CD14-positive monocyte (primary cell): ENCODE measurements around the gene RYR3. TPM values are rescaled to one million over a fixed set of nuclear protein-coding genes. Genes with fewer than 3 reads are reported as not detected.

ENCODE experiments used
- DNase-seq, 3 donors: peaks; one replicate each; pipeline ENCODE4 v3.0.0-alpha.2; 2011 to 2022
- H2AFZ ChIP-seq: 2 replicates; pipeline ENCODE4 v1.6.0; 2012; ENCODE audit warnings: mild to moderate bottlenecking, low read depth, low read length, inconsistent platforms; ENCODE audit not compliant: insufficient read depth, poor library complexity, severe bottlenecking
- H3K27ac ChIP-seq, 2 donors: 1 replicate in 1 of 2; 2 replicates in 1 of 2; pipeline ENCODE4 v1.5.1; 2012 to 2013; ENCODE audit warnings: low read length in 2 of 2, control low read depth in 1 of 2, inconsistent platforms in 1 of 2, low read depth in 1 of 2, mild to moderate bottlenecking in 1 of 2
- H3K27me3 ChIP-seq, 2 donors: one replicate each; pipeline versions ENCODE4 v1.6.0 to v1.6.1; 2011 to 2013; ENCODE audit warnings: low read length in 2 of 2; ENCODE audit not compliant: control insufficient read depth in 2 of 2, insufficient read depth in 2 of 2
- H3K36me3 ChIP-seq, 2 donors: replicated peaks in 1 of 2; 1 replicate in 1 of 2; 2 replicates in 1 of 2; pipeline versions ENCODE4 v1.5.1 to v1.6.1; 2012 to 2013; ENCODE audit warnings: low read length in 2 of 2, control low read depth in 1 of 2, inconsistent platforms in 1 of 2, mild to moderate bottlenecking in 1 of 2; ENCODE audit not compliant: insufficient read depth in 2 of 2, control insufficient read depth in 1 of 2
- H3K4me1 ChIP-seq, 2 donors: 1 replicate in 1 of 2; 2 replicates in 1 of 2; pipeline versions ENCODE4 v1.5.1 to v1.6.1; 2012 to 2013; ENCODE audit warnings: low read length in 2 of 2, control low read depth in 1 of 2, inconsistent platforms in 1 of 2, mild to moderate bottlenecking in 1 of 2, moderate library complexity in 1 of 2; ENCODE audit not compliant: insufficient read depth in 2 of 2, control insufficient read depth in 1 of 2
- H3K4me2 ChIP-seq: replicated peaks from 2 replicates; pipeline ENCODE3; 2012; ENCODE audit warnings: low read length, moderate library complexity, mild to moderate bottlenecking; ENCODE audit not compliant: poor library complexity, severe bottlenecking; ENCODE audit errors: extremely low read depth
- H3K4me3 ChIP-seq, 3 experiments: fragments of 200-600 bp in 1 of 3; sonication (generic) in 1 of 3; replicated peaks in 1 of 3; 1 replicate in 2 of 3; 2 replicates in 1 of 3; pipeline ENCODE4 v1.5.1; 2011 to 2013; ENCODE audit warnings: low read length in 3 of 3, mild to moderate bottlenecking in 3 of 3, control low read depth in 2 of 3, low read depth in 2 of 3, inconsistent platforms in 1 of 3, moderate library complexity in 1 of 3
- H3K79me2 ChIP-seq: 2 replicates; pipeline ENCODE4 v1.6.0; 2012; ENCODE audit warnings: mild to moderate bottlenecking, control low read depth, inconsistent platforms, low read length, moderate library complexity; ENCODE audit not compliant: insufficient read depth
- H3K9ac ChIP-seq: 2 replicates; pipeline ENCODE4 v1.6.0; 2017; ENCODE audit warnings: low read length, mild to moderate bottlenecking; ENCODE audit not compliant: insufficient read depth, poor library complexity, severe bottlenecking
- H3K9me3 ChIP-seq, 2 donors: replicated peaks in 1 of 2; 1 replicate in 1 of 2; 2 replicates in 1 of 2; pipeline versions ENCODE4 v1.5.1 to v1.6.1; 2012 to 2013; ENCODE audit warnings: low read length in 2 of 2, control low read depth in 1 of 2; ENCODE audit not compliant: control insufficient read depth in 1 of 2, insufficient read depth in 1 of 2
- H4K20me1 ChIP-seq: 2 replicates; pipeline ENCODE4 v1.6.0; 2012; ENCODE audit warnings: mild to moderate bottlenecking, low read length, control low read depth, moderate library complexity; ENCODE audit not compliant: insufficient read depth
- H3K27ac Mint-ChIP-seq, 7 donors: one replicate each; pipeline ENCODE4 v1.8.0; 2020; ENCODE audit warnings: mild to moderate bottlenecking in 7 of 7, mixed read lengths in 7 of 7, moderate library complexity in 6 of 7, inconsistent platforms in 2 of 7
- H3K27me3 Mint-ChIP-seq, 3 donors: one replicate each; pipeline ENCODE4 v1.8.0; 2021 to 2022; ENCODE audit warnings: low read depth in 3 of 3, mild to moderate bottlenecking in 3 of 3, mixed read lengths in 3 of 3, moderate library complexity in 3 of 3, inconsistent platforms in 1 of 3
- H3K36me3 Mint-ChIP-seq, 2 donors: one replicate each; pipeline ENCODE4 v1.8.0; 2020; ENCODE audit warnings: mixed read lengths in 2 of 2, inconsistent platforms in 1 of 2, mild to moderate bottlenecking in 1 of 2
- H3K4me1 Mint-ChIP-seq: one replicate; pipeline ENCODE4 v1.8.0; 2020; ENCODE audit warnings: mild to moderate bottlenecking, mixed read lengths
- H3K4me3 Mint-ChIP-seq, 2 donors: one replicate each; pipeline ENCODE4 v1.8.0; 2020; ENCODE audit warnings: mild to moderate bottlenecking in 2 of 2, mixed read lengths in 2 of 2, moderate library complexity in 1 of 2
- H3K9me3 Mint-ChIP-seq, 7 donors: one replicate each; pipeline ENCODE4 v1.8.0; 2020 to 2022; ENCODE audit warnings: mixed read lengths in 7 of 7, mild to moderate bottlenecking in 6 of 7, moderate library complexity in 6 of 7, inconsistent platforms in 2 of 7
- WGBS: methylation state at CpG from one replicate; pipeline ENCODE4 v1.1.5; 2013; ENCODE audit warnings: missing lambda C conversion rate; ENCODE audit not compliant: insufficient coverage; 5-methylcytosine and 5-hydroxymethylcytosine counted together
- intact Hi-C, 2 donors: fragments of 100-400 bp; cut with micrococcal nuclease; formaldehyde crosslinking; loops; one replicate each; pipeline versions ENCODE4 v1.15.0 to v1.15.1; 2023
- polyA plus RNA-seq, 3 donors: library from polyadenylated mRNA; depleted of rRNA in 1 of 3; unstranded in 2 of 3; stranded (reverse) in 1 of 3; fragments of 300-500 nt in 2 of 3; fragments of >200 nt in 1 of 3; fragmentation: Illumina TruSeq in 2 of 3; gene quantifications; 1 replicate in 2 of 3; 2 replicates in 1 of 3; pipeline ENCODE4 v1.2.3, GENCODE V29; 2012 to 2021
- TF ChIP-seq, protein P1 (sequence below): fragments of 200-600 bp; IDR thresholded peaks from one replicate; pipeline ENCODE4 v1.8.0; 2022; ENCODE audit warnings: antibody characterized with exemption, mild to moderate bottlenecking

RYR3 gene
- polyA plus RNA-seq, 3 donors: not detected

DNA sequence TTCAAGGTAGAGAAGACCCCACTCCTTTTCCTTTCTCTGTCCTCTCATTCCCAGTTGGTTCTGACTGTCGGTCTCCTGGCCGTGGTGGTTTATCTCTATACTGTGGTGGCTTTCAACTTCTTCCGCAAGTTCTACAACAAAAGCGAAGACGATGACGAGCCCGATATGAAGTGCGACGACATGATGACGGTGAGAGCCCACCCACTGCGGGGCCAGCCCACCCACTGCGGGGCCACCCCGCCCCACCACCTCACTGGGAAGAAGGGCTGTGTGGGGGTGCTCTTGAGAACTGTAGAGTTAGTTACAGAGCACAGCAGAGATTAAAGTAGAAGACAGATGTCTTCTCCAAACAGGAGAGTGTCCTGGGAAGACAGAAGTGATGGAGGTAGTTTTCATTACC, 547.0 kb downstream of the RYR3 start:
- H4K20me1 ChIP-seq: no peaks in the 10 kb centered on the region
- H3K27me3 Mint-ChIP-seq: peaks cover 0 to 4% (median 2%) of the 10 kb centered on the region in 3 donors
- 100% methylated on average over 9 of the region's 13 CpGs for WGBS
- H3K9me3 Mint-ChIP-seq: no peaks in the 10 kb centered on the region
- intact Hi-C loops: no loop called here
- no peak overlapping the region for H3K4me3 ChIP-seq
- DNase-seq: no peak
- no peak overlapping the region for H2AFZ ChIP-seq
- no peaks in the 10 kb centered on the region for H3K9me3 ChIP-seq
- TF ChIP-seq, protein P1, sequence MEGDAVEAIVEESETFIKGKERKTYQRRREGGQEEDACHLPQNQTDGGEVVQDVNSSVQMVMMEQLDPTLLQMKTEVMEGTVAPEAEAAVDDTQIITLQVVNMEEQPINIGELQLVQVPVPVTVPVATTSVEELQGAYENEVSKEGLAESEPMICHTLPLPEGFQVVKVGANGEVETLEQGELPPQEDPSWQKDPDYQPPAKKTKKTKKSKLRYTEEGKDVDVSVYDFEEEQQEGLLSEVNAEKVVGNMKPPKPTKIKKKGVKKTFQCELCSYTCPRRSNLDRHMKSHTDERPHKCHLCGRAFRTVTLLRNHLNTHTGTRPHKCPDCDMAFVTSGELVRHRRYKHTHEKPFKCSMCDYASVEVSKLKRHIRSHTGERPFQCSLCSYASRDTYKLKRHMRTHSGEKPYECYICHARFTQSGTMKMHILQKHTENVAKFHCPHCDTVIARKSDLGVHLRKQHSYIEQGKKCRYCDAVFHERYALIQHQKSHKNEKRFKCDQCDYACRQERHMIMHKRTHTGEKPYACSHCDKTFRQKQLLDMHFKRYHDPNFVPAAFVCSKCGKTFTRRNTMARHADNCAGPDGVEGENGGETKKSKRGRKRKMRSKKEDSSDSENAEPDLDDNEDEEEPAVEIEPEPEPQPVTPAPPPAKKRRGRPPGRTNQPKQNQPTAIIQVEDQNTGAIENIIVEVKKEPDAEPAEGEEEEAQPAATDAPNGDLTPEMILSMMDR: no peak
- no peak overlapping the region for H3K4me3 Mint-ChIP-seq
- no peaks in the 10 kb centered on the region for H3K27me3 ChIP-seq
- no peaks in the 10 kb centered on the region for H3K4me1 ChIP-seq
- no peaks in the 10 kb centered on the region for H3K36me3 ChIP-seq
- H3K9ac ChIP-seq: no peak overlapping the region
- no peaks in the 10 kb centered on the region for H3K79me2 ChIP-seq
- no peak overlapping the region for H3K4me2 ChIP-seq
- H3K4me1 Mint-ChIP-seq: no peaks in the 10 kb centered on the region
- H3K36me3 Mint-ChIP-seq: no peaks in the 10 kb centered on the region
- no peak overlapping the region for H3K27ac ChIP-seq
- no peak overlapping the region for H3K27ac Mint-ChIP-seq

DNA sequence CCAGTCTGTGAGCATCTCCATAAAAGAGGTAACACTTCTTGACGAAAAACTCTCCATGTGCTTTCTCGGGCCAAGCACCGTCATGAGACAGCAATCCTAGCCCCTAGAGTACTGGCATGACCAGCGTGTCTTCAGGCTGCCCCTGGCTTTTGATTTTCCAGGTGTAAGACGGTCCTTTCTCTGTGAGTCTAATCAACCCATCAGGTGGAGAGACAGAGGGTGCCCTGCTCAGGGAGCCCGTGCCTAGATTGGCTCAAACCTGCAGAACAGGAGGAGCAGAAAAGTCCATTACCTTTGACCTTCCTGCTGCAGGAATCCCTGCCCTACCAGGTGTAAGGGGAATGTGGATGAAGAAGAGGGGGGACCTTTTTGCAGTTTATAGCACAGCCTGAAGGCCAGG, 548.1 kb downstream of the RYR3 start:
- no peaks in the 10 kb centered on the region for H3K36me3 ChIP-seq
- no peaks in the 10 kb centered on the region for H3K9me3 ChIP-seq
- no peak overlapping the region for H3K4me3 Mint-ChIP-seq
- H3K27me3 ChIP-seq: no peaks in the 10 kb centered on the region
- no peak overlapping the region for H3K9ac ChIP-seq
- no peaks in the 10 kb centered on the region for H3K4me1 ChIP-seq
- no peak for DNase-seq
- H3K79me2 ChIP-seq: no peaks in the 10 kb centered on the region
- H3K9me3 Mint-ChIP-seq: no peaks in the 10 kb centered on the region
- no peaks in the 10 kb centered on the region for H3K36me3 Mint-ChIP-seq
- no peak overlapping the region for H3K4me2 ChIP-seq
- 96% methylated on average over 5 of the region's 6 CpGs for WGBS
- intact Hi-C loops: no loop called here
- H3K27ac ChIP-seq: no peak overlapping the region
- H3K4me1 Mint-ChIP-seq: no peaks in the 10 kb centered on the region
- no peak overlapping the region for H2AFZ ChIP-seq
- no peak overlapping the region for H3K27ac Mint-ChIP-seq
- H4K20me1 ChIP-seq: no peaks in the 10 kb centered on the region
- H3K4me3 ChIP-seq: no peak overlapping the region
- peaks cover 0 to 4% (median 2%) of the 10 kb centered on the region in 3 donors for H3K27me3 Mint-ChIP-seq
- TF ChIP-seq, protein P1: no peak
